ENCODE results near the gene ACTG1.

ACTG1 gene

GRCh38 chr17:81462506-81463125, 50.0 kb downstream of the ACTG1 start:
- Histone ChIP-seq H3K27me3 (replicated peaks; ENCODE audit: control insufficient read depth, insufficient read depth, low read length, poor library complexity, severe bottlenecking) (no peaks in the 10 kb centered on the region), H3K9me3 (ENCODE audit: control insufficient read depth, low read length) (no peaks in the 10 kb centered on the region), H3K36me3 (ENCODE audit: control insufficient read depth, insufficient read depth, low read length) (no peaks in the 10 kb centered on the region), H3K4me3 (ENCODE audit: insufficient read depth, low read depth, low read length, poor library complexity, severe bottlenecking) (no peak overlapping the region), H3K4me1 (ENCODE audit: control insufficient read depth, insufficient read depth, low read length, poor library complexity, severe bottlenecking) (no peaks in the 10 kb centered on the region), H3K27ac (ENCODE audit: insufficient read depth, low read length, poor library complexity, severe bottlenecking) (no peak overlapping the region)
- no peak for DNase-seq

GRCh38 chr17:81461607-81462500, 50.7 kb downstream of the ACTG1 start:
- H3K4me1 ChIP-seq (ENCODE audit: control insufficient read depth, insufficient read depth, low read length, poor library complexity, severe bottlenecking) = no peaks in the 10 kb centered on the region
- no peaks in the 10 kb centered on the region for H3K27me3 ChIP-seq (replicated peaks; ENCODE audit: control insufficient read depth, insufficient read depth, low read length, poor library complexity, severe bottlenecking)
- H3K9me3 ChIP-seq (ENCODE audit: control insufficient read depth, low read length) = no peaks in the 10 kb centered on the region
- H3K4me3 ChIP-seq (ENCODE audit: insufficient read depth, low read depth, low read length, poor library complexity, severe bottlenecking) = no peak overlapping the region
- no peak overlapping the region for H3K27ac ChIP-seq (ENCODE audit: insufficient read depth, low read length, poor library complexity, severe bottlenecking)
- DNase-seq = no peak
- H3K36me3 ChIP-seq (ENCODE audit: control insufficient read depth, insufficient read depth, low read length) = no peaks in the 10 kb centered on the region

GRCh38 chr17:81460856-81461460, 51.6 kb downstream of the ACTG1 start:
- Histone ChIP-seq H3K27me3 (replicated peaks; ENCODE audit: control insufficient read depth, insufficient read depth, low read length, poor library complexity, severe bottlenecking) (no peaks in the 10 kb centered on the region), H3K4me1 (ENCODE audit: control insufficient read depth, insufficient read depth, low read length, poor library complexity, severe bottlenecking) (no peaks in the 10 kb centered on the region), H3K9me3 (ENCODE audit: control insufficient read depth, low read length) (no peaks in the 10 kb centered on the region), H3K36me3 (ENCODE audit: control insufficient read depth, insufficient read depth, low read length) (no peaks in the 10 kb centered on the region), H3K4me3 (ENCODE audit: insufficient read depth, low read depth, low read length, poor library complexity, severe bottlenecking) (no peak overlapping the region), H3K27ac (ENCODE audit: insufficient read depth, low read length, poor library complexity, severe bottlenecking) (no peak overlapping the region)
- DNase-seq = no peak
